DMS 273 (cell line): ENCODE results near the gene COX4I2.
A peak's percentile ranks its signal among the peaks of the same experiment; 100 is the strongest.

ENCODE experiments used
- DNase-seq: peaks from one replicate; lab custom pipeline; 2025; ENCODE audit not compliant: unreplicated experiment; lab: John Stamatoyannopoulos, UW

COX4I2 gene

GRCh38 chr20:31693987-31694661, 56.4 kb downstream of the COX4I2 start:
- DNase-seq = peak; percentile 95
